Stimulated activated CD8-positive, alpha-beta memory T cell treated with anti-CD3 and anti-CD28 coated beads, Interleukin-7, amount 100 ng/mL, for 4 hours (primary cell): Measurements from ENCODE around the gene PHKB.

ENCODE experiments used
- DNase-seq, 2 donors: peaks; one replicate each; pipeline ENCODE4 v3.0.0-alpha.2; 2020; ENCODE audit warnings: low read depth in 2 of 2

Gene PHKB

DNA sequence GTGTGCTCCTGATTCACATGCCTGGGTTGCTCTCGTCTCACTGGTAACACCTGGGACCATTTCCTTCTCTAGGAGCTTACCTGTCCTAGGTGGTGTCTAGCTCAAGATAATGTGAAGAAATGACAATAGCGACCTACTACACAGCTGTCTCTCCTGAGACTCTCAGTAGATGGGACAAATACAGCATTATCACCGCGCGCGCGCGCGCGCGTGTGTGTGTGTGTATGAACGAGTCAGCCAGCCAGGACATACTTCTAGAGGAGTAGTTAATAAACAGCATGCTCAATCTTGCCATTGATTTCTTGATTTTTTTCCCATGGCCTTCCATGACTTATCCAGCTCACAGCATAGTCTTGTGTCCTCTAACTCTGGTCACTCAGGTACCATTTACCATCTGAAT lies 268.6 kb downstream of the PHKB start:
- DNase-seq, result no peak

GRCh38 chr16:47731252-47731651 lies 270.1 kb downstream of the PHKB start:
- DNase-seq, result no peak

- no peak for DNase-seq
Measured at GRCh38 chr16:47732122-47732521, 271.0 kb downstream of the PHKB start.

DNA sequence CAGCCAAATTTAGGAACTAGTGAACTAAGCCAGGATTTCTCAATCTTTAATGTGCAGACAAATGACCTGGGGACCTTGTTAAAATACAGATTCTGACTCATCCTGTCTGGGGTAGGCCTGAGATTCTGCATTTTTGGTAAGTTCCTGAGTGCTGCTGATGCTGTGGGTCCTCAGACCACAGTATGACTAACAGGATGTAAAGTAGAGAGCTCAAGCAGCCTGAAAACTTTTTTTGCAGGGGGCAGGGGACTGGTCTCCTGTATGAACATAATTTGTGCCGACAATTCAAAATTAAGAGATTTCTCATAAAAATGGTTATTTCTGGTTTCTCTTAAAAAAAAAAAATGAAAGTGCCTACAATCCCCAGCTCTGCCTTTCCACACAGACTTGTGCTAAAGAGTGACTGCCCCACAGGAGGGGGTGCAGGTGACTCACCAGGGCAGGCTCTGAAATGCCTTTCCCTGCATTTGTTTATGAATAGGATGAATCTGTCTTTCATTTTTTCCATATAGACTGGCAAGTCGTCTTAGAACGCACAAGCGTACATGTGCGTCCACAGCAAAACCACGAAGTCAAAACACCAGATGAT lies 271.5 kb downstream of the PHKB start:
- no peak for DNase-seq

- no peak for DNase-seq
Measured at GRCh38 chr16:47734081-47734857, 273.1 kb downstream of the PHKB start.

DNA sequence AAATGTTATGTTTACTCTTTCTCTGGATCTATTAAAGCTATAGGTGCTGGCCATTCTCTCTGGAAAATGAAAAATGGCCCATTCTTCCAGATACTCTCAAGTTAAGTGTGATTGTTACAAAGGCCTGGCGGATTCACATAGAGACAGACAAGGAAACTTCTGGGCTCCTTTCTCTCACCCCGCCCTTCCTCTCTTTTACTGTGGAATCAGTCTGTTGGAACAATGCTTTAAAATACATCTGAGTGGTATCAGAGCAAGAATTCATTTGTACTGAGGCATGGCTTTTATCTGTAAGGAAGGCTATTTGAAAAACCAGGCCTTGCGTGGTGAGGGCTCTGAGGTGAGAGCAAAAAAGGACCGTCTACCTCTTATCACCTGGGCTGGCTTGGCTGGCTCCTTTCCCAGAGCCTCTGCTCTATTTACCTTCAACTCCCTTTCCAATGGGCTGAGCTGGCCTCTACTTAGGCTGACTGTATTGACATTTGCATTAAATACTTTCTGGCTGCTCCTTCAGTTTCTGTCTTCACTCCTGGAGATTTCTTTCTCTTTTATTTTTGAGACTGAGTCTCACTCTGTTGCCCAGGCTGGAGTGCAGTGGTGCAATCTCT lies 274.0 kb downstream of the PHKB start:
- no peak for DNase-seq

DNA sequence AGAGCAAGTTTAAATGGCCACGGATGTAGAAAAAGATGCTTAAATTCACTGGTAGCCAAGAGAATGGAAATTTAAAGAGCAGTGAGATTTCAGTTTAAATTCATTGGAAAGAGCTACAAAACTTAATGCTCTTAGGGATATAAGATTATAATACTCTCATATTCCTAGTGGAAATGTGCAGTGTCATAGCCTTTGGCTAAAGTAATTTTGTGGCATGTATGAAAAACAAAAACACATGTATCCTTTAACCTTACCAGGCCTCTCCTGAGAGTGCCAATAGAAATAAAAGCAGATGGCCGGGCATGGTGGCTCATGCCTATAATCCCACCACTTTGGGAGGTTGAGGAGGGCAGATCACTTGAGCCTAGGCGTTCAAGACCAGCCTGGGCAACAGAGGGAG lies 289.2 kb downstream of the PHKB start:
- no peak for DNase-seq
